HEK293T (cell line): ENCODE results near the gene ZBTB42.

Experiments used
- CTCF ChIA-PET: fragments of 350-600 bp; formaldehyde crosslinking; extraction: SDS; loops from one replicate; lab custom pipeline; 2021; ENCODE audit warnings: antibody characterized with exemption, inconsistent platforms; lab: Yijun Ruan, JAX
- POLR2A ChIA-PET: fragments of 350-600 bp; formaldehyde crosslinking; extraction: SDS; loops from one replicate; lab custom pipeline; 2020; ENCODE audit warnings: antibody characterized with exemption, inconsistent platforms; lab: Yijun Ruan, JAX
- DNase-seq: peaks from one replicate; pipeline ENCODE4 v3.0.0; 2012; ENCODE audit warnings: mixed read lengths; ENCODE audit errors: extremely low spot score
- ARNT ChIP-seq: fragments of 450-650 bp; IDR thresholded peaks from 2 replicates; pipeline ENCODE4 v1.6.1; 2017; ENCODE audit warnings: mild to moderate bottlenecking
- BHLHE40 ChIP-seq: fragments of 450-650 bp; IDR thresholded peaks from 2 replicates; pipeline ENCODE4 v1.6.1; 2016; ENCODE audit warnings: mild to moderate bottlenecking, moderate library complexity, borderline replicate concordance
- CTBP1 ChIP-seq: fragments of 450-650 bp; IDR thresholded peaks from 2 replicates; pipeline ENCODE4 v1.6.1; 2016; ENCODE audit warnings: borderline replicate concordance
- ELF4 ChIP-seq: fragments of 450-650 bp; IDR thresholded peaks from 2 replicates; pipeline ENCODE4 v1.6.1; 2017; ENCODE audit warnings: antibody characterized with exemption
- FOXA1 ChIP-seq: fragments of 450-650 bp; IDR thresholded peaks from 2 replicates; pipeline ENCODE4 v1.6.1; 2016; ENCODE audit warnings: mild to moderate bottlenecking
- FOXK2 ChIP-seq: fragments of 450-650 bp; IDR thresholded peaks from 2 replicates; pipeline ENCODE4 v1.6.1; 2016; ENCODE audit warnings: mild to moderate bottlenecking
- FOXM1 ChIP-seq: fragments of 450-650 bp; IDR thresholded peaks from 2 replicates; pipeline ENCODE4 v1.6.1; 2017; ENCODE audit warnings: mild to moderate bottlenecking, borderline replicate concordance
- HDGF ChIP-seq: fragments of 450-650 bp; IDR thresholded peaks from 2 replicates; pipeline ENCODE4 v1.6.1; 2017; ENCODE audit warnings: antibody characterized with exemption, borderline replicate concordance
- L3MBTL2 ChIP-seq: fragments of 450-650 bp; conservative IDR thresholded peaks from 2 replicates; pipeline ENCODE4 v1.6.1; 2016; ENCODE audit warnings: mild to moderate bottlenecking
- LEF1 ChIP-seq: fragments of 450-650 bp; IDR thresholded peaks from 2 replicates; pipeline ENCODE4 v1.6.1; 2017; ENCODE audit warnings: mild to moderate bottlenecking, borderline replicate concordance
- NFRKB ChIP-seq: fragments of 450-650 bp; IDR thresholded peaks from 2 replicates; pipeline ENCODE4 v1.6.1; 2016; ENCODE audit warnings: mild to moderate bottlenecking, moderate library complexity
- PKNOX1 ChIP-seq: fragments of 450-650 bp; IDR thresholded peaks from 2 replicates; pipeline ENCODE4 v1.6.1; 2016
- SP1 ChIP-seq: fragments of 450-650 bp; IDR thresholded peaks from 2 replicates; pipeline ENCODE4 v1.6.1; 2017
- SUZ12 ChIP-seq: fragments of 450-650 bp; IDR thresholded peaks from 2 replicates; pipeline ENCODE4 v1.6.1; 2016; ENCODE audit warnings: mild to moderate bottlenecking
- TARDBP ChIP-seq: fragments of 450-650 bp; IDR thresholded peaks from 2 replicates; pipeline ENCODE4 v1.6.1; 2016
- ZNF384 ChIP-seq: fragments of 450-650 bp; IDR thresholded peaks from 2 replicates; pipeline ENCODE4 v1.6.1; 2016

Gene ZBTB42

GRCh38 chr14:104788873-104789663 is 11.8 kb upstream of the ZBTB42 start:
- no peak for DNase-seq
- ChIA-PET CTCF (no interaction called here), POLR2A (interaction anchor here (1.0 kb wide), 1 partner anchor 36 kb away, joined by 3 read pairs; the partner anchor contains the start of gene SIVA1)
- TF ChIP-seq SP1 = no peak
- TF ChIP-seq FOXM1 = no peak
- no peak for TF ChIP-seq ARNT
- no peak for TF ChIP-seq SUZ12
- no peak for TF ChIP-seq LEF1
- TF ChIP-seq ELF4 = no peak
- TF ChIP-seq L3MBTL2 = no peak

- no peak for DNase-seq
- POLR2A ChIA-PET = interaction anchor here (1.0 to 1.6 kb wide), 2 partner anchors 37 kb away, joined by 3 to 4 read pairs; partner anchors contain the start of gene SIVA1
- TF ChIP-seq HDGF = no peak
- TF ChIP-seq BHLHE40 = no peak
- TF ChIP-seq L3MBTL2 = no peak
- TF ChIP-seq ARNT = no peak
- no peak for TF ChIP-seq NFRKB
- TF ChIP-seq CTBP1 = no peak
- no peak for TF ChIP-seq SP1
- no peak for TF ChIP-seq ZNF384
- TF ChIP-seq LEF1 = no peak
- TF ChIP-seq FOXA1 = no peak
- no peak for TF ChIP-seq PKNOX1
- no peak for TF ChIP-seq ELF4
- no peak for TF ChIP-seq FOXK2
- no peak for TF ChIP-seq SUZ12
- TF ChIP-seq TARDBP = no peak
- TF ChIP-seq FOXM1 = no peak
- CTCF ChIA-PET = no interaction called here
These were observed 10.9 kb upstream of the ZBTB42 start for GRCh38 chr14:104789752-104790743.

GRCh38 chr14:104791425-104791824 is 9.5 kb upstream of the ZBTB42 start:
- POLR2A ChIA-PET = interaction anchor here (1.6 kb wide), 1 partner anchor 39 kb away, joined by 4 read pairs; the partner anchor contains the start of gene SIVA1
- TF ChIP-seq FOXM1 (no peak), NFRKB (no peak)
- CTCF ChIA-PET = interaction anchor here (1.0 kb wide), 1 partner anchor 23 kb away, joined by 4 read pairs; no protein-coding TSS in a partner anchor
- DNase-seq = no peak

GRCh38 chr14:104792101-104792884 is 8.6 kb upstream of the ZBTB42 start:
- TF ChIP-seq ELF4 = no peak
- TF ChIP-seq SP1 = no peak
- no peak for TF ChIP-seq FOXA1
- no peak for TF ChIP-seq PKNOX1
- CTCF ChIA-PET = interaction anchor here (1.0 kb wide), 1 partner anchor 23 kb away, joined by 4 read pairs; no protein-coding TSS in a partner anchor
- DNase-seq = no peak
- POLR2A ChIA-PET = no interaction called here

GRCh38 chr14:104792945-104793702 is 7.8 kb upstream of the ZBTB42 start:
- CTCF ChIA-PET = no interaction called here
- POLR2A ChIA-PET = interaction anchor here (2.0 kb wide), 1 partner anchor 41 kb away, joined by 6 read pairs; the partner anchor contains the start of gene SIVA1
- TF ChIP-seq CTBP1 = no peak
- no peak for TF ChIP-seq FOXK2
- no peak for TF ChIP-seq L3MBTL2
- no peak for TF ChIP-seq LEF1
- TF ChIP-seq ARNT = no peak
- no peak for TF ChIP-seq PKNOX1
- TF ChIP-seq ELF4 = no peak
- TF ChIP-seq HDGF = no peak

More at GRCh38 chr14:104792945-104793702, 7.8 kb upstream of the ZBTB42 start:
- no peak for DNase-seq
